ENCODE data around the gene PPP2R5C.

The PPP2R5C gene

DNA sequence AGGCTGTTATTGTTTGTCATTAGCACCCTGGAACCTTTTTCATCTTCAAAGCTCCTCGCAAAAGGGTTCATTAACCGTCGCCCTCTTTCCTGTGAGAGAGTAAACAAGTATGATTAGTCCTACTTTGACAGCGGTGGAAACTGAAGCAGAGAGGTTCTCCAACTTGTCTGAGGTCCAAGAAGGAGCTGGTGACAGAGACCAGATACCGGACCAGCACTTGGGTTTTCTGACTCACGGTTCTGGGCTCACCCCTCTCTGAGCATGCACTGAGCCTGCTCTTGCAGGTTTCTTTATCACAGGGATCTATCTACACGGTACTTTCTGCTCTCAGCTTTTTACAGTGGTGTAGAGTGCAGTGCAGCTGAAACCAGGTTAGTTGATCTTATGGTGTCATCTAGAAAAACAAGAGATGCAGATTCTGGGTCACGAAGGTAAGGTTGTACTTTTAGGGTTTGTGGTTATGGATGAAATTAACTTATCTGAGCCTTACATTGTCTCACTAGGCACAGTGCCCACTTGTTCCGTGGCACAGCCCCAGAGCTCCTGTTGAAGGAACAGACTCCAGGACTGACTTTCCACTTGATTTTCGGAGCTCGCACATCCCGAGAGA is 62.1 kb downstream of the PPP2R5C start (continued):
- TF ChIP-seq, protein P1, sequence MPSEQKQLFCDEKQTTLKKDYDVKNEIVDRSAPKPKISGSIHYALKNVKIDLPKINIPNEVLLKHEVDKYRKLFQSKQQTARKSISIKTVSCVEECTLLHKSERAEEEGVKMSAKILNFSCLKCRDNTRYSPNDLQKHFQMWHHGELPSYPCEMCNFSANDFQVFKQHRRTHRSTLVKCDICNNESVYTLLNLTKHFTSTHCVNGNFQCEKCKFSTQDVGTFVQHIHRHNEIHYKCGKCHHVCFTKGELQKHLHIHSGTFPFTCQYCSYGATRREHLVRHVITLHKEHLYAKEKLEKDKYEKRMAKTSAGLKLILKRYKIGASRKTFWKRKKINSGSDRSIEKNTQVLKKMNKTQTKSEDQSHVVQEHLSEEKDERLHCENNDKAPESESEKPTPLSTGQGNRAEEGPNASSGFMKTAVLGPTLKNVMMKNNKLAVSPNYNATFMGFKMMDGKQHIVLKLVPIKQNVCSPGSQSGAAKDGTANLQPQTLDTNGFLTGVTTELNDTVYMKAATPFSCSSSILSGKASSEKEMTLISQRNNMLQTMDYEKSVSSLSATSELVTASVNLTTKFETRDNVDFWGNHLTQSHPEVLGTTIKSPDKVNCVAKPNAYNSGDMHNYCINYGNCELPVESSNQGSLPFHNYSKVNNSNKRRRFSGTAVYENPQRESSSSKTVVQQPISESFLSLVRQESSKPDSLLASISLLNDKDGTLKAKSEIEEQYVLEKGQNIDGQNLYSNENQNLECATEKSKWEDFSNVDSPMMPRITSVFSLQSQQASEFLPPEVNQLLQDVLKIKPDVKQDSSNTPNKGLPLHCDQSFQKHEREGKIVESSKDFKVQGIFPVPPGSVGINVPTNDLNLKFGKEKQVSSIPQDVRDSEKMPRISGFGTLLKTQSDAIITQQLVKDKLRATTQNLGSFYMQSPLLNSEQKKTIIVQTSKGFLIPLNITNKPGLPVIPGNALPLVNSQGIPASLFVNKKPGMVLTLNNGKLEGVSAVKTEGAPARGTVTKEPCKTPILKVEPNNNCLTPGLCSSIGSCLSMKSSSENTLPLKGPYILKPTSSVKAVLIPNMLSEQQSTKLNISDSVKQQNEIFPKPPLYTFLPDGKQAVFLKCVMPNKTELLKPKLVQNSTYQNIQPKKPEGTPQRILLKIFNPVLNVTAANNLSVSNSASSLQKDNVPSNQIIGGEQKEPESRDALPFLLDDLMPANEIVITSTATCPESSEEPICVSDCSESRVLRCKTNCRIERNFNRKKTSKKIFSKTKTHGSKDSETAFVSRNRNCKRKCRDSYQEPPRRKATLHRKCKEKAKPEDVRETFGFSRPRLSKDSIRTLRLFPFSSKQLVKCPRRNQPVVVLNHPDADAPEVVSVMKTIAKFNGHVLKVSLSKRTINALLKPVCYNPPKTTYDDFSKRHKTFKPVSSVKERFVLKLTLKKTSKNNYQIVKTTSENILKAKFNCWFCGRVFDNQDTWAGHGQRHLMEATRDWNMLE (tag by site-specific recombination; conservative IDR thresholded peaks at IDR 0.05; ENCODE audit: low read depth), result no peak
- TF ChIP-seq, protein P2, sequence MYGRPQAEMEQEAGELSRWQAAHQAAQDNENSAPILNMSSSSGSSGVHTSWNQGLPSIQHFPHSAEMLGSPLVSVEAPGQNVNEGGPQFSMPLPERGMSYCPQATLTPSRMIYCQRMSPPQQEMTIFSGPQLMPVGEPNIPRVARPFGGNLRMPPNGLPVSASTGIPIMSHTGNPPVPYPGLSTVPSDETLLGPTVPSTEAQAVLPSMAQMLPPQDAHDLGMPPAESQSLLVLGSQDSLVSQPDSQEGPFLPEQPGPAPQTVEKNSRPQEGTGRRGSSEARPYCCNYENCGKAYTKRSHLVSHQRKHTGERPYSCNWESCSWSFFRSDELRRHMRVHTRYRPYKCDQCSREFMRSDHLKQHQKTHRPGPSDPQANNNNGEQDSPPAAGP (tag by site-specific recombination; IDR thresholded peaks at IDR 0.05), result no peak
- TF ChIP-seq, protein P3, sequence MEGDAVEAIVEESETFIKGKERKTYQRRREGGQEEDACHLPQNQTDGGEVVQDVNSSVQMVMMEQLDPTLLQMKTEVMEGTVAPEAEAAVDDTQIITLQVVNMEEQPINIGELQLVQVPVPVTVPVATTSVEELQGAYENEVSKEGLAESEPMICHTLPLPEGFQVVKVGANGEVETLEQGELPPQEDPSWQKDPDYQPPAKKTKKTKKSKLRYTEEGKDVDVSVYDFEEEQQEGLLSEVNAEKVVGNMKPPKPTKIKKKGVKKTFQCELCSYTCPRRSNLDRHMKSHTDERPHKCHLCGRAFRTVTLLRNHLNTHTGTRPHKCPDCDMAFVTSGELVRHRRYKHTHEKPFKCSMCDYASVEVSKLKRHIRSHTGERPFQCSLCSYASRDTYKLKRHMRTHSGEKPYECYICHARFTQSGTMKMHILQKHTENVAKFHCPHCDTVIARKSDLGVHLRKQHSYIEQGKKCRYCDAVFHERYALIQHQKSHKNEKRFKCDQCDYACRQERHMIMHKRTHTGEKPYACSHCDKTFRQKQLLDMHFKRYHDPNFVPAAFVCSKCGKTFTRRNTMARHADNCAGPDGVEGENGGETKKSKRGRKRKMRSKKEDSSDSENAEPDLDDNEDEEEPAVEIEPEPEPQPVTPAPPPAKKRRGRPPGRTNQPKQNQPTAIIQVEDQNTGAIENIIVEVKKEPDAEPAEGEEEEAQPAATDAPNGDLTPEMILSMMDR (tag by site-specific recombination; IDR thresholded peaks at IDR 0.05), result no peak
- TF ChIP-seq ZNF768 (tag by site-specific recombination; IDR thresholded peaks at IDR 0.05), result no peak
- TF ChIP-seq MEIS1 (CRISPR knock-in tag; IDR thresholded peaks at IDR 0.05; ENCODE audit: borderline replicate concordance), result no peak
- no peak for TF ChIP-seq ZNF404 (tag by site-specific recombination; IDR thresholded peaks at IDR 0.05)
- TF ChIP-seq SETDB1 (IDR thresholded peaks at IDR 0.05; ENCODE audit: insufficient read length, low read length), result no peak
- TF ChIP-seq SP3 (tag by site-specific recombination; IDR thresholded peaks at IDR 0.05), result no peak
- no peak for TF ChIP-seq ZNF548 (tag by site-specific recombination; IDR thresholded peaks at IDR 0.05)
- no peak for TF ChIP-seq MZF1 (tag by site-specific recombination; IDR thresholded peaks at IDR 0.05; ENCODE audit: borderline replicate concordance)
- no peak for TF ChIP-seq ZNF175 (tag by site-specific recombination; IDR thresholded peaks at IDR 0.05)
- TF ChIP-seq ZXDB (tag by site-specific recombination; IDR thresholded peaks at IDR 0.05), result no peak

DNA sequence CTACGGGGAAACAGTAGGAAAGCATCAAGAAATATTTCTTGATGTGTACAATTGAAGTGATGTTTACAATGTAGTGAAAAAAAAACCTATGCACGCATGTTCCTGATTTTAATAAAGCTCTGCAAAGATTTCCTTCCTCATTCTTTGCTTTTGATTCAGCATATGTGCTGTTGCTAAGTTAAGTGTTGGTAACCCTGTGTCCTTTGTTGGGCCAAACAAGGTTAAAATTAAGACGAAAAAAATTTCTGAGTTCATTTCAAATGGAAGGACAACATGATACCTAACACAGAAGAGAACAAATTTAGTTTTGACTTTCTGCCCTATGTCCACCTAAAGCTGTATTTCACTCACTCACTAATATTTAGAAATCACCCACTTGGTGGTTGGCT is 62.8 kb downstream of the PPP2R5C start:
- Histone ChIP-seq H3K36me3 (ENCODE audit: control insufficient read depth in 2 of 2, insufficient read depth in 1 of 2, low read length in 2 of 2) (peaks cover 0 to 43% of the 10 kb centered on the region in 2 experiments), H3K9me3 (ENCODE audit: control insufficient read depth, insufficient read depth, low read depth, low read length) (no peaks in the 10 kb centered on the region), H3K4me3 (ENCODE audit: low read depth, low read length) (no peak overlapping the region), H3K4me1 (ENCODE audit: control insufficient read depth, insufficient read depth, low read length) (0 out of 2 replicates have a peak, but pooled peaks cover 2% of the 10 kb centered on the region), H3K27ac (ENCODE audit: extremely low read depth, low read depth, low read length) (no peak overlapping the region)
- ChIA-PET CTCF (no interaction called here), POLR2A (interaction anchor here (0.9 kb wide), 1 partner anchor 15 kb away, joined by 4 read pairs; no protein-coding TSS in a partner anchor)
- TF ChIP-seq, protein P4, sequence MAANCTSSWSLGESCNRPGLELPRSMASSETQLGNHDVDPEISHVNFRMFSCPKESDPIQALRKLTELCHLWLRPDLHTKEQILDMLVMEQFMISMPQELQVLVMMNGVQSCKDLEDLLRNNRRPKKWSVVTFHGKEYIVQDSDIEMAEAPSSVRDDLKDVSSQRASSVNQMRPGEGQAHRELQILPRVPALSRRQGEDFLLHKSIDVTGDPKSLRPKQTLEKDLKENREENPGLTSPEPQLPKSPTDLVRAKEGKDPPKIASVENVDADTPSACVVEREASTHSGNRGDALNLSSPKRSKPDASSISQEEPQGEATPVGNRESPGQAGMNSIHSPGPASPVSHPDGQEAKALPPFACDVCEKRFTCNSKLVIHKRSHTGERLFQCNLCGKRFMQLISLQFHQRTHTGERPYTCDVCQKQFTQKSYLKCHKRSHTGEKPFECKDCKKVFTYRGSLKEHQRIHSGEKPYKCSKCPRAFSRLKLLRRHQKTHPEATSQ (tag by site-specific recombination; IDR thresholded peaks at IDR 0.05), result no peak
- TF ChIP-seq, protein P5, sequence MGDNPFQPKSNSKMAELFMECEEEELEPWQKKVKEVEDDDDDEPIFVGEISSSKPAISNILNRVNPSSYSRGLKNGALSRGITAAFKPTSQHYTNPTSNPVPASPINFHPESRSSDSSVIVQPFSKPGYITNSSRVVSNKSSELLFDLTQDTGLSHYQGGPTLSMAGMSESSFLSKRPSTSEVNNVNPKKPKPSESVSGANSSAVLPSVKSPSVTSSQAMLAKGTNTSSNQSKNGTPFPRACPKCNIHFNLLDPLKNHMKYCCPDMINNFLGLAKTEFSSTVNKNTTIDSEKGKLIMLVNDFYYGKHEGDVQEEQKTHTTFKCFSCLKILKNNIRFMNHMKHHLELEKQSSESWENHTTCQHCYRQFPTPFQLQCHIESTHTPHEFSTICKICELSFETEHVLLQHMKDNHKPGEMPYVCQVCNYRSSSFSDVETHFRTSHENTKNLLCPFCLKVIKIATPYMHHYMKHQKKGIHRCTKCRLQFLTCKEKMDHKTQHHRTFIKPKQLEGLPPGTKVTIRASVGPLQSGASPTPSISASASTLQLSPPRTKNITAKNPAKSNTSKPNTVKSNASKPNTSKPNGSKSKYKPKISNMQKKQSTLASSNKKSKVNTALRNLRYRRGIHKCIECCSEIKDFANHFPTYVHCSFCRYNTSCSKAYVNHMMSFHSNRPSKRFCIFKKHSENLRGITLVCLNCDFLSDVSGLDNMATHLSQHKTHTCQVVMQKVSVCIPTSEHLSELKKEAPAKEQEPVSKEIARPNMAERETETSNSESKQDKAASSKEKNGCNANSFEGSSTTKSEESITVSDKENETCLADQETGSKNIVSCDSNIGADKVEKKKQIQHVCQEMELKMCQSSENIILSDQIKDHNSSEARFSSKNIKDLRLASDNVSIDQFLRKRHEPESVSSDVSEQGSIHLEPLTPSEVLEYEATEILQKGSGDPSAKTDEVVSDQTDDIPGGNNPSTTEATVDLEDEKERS (tag by site-specific recombination; IDR thresholded peaks at IDR 0.05), result no peak
- TF ChIP-seq ZNF621 (tag by site-specific recombination; IDR thresholded peaks at IDR 0.05), result no peak
- TF ChIP-seq, protein P6, sequence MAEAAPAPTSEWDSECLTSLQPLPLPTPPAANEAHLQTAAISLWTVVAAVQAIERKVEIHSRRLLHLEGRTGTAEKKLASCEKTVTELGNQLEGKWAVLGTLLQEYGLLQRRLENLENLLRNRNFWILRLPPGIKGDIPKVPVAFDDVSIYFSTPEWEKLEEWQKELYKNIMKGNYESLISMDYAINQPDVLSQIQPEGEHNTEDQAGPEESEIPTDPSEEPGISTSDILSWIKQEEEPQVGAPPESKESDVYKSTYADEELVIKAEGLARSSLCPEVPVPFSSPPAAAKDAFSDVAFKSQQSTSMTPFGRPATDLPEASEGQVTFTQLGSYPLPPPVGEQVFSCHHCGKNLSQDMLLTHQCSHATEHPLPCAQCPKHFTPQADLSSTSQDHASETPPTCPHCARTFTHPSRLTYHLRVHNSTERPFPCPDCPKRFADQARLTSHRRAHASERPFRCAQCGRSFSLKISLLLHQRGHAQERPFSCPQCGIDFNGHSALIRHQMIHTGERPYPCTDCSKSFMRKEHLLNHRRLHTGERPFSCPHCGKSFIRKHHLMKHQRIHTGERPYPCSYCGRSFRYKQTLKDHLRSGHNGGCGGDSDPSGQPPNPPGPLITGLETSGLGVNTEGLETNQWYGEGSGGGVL (tag by site-specific recombination; IDR thresholded peaks at IDR 0.05), result no peak
- TF ChIP-seq ZNF76 (tag by site-specific recombination; IDR thresholded peaks at IDR 0.05; ENCODE audit: borderline replicate concordance, low read depth), result no peak
- TF ChIP-seq ZNF366 (tag by site-specific recombination; conservative IDR thresholded peaks at IDR 0.05), result no peak
- TF ChIP-seq ZFP69B (tag by site-specific recombination; IDR thresholded peaks at IDR 0.05), result no peak
- no peak for TF ChIP-seq ZNF184 (tag by site-specific recombination; IDR thresholded peaks at IDR 0.05)
- no peak for TF ChIP-seq ZBTB7A (tag by site-specific recombination; IDR thresholded peaks at IDR 0.05; ENCODE audit: low read depth)
- TF ChIP-seq ZNF610 (tag by site-specific recombination; IDR thresholded peaks at IDR 0.05; ENCODE audit: borderline replicate concordance), result no peak
- TF ChIP-seq ZEB2 (tag by site-specific recombination; IDR thresholded peaks at IDR 0.05), result no peak

Measured in HEK293 (cell line).